ENCODE results near the gene SYNE1.

The SYNE1 gene

DNA sequence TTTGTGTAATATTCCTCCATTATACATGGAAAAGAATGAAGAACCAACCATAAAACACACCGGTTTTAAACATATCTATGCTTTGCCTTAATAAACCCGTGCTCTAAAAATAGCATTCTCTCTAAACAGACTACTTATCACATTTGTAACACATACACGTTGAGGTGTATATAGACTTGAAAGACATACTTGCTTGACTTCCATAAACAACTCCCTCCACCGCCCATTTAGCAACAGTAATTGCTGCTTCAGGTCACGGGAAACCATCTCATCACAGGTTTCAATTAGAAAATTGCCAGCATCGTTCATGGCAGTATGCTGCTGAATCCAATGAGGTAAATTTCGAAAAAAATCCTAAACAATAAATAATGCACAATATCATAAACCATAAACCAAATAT, 174.0 kb downstream of the SYNE1 start:
- no peak overlapping the region for H3K4me3 ChIP-seq (ENCODE audit: low read length)

GRCh38 chr6:152462716-152463115, 174.4 kb downstream of the SYNE1 start:
- no peak overlapping the region for H3K4me3 ChIP-seq (ENCODE audit: low read length)
- no peak for TF ChIP-seq ZNF274 (IDR thresholded peaks at IDR 0.05; ENCODE audit: low read depth, low read length)

More for the DNA sequence above, 174.0 kb downstream of the SYNE1 start:
- TF ChIP-seq ZNF274 (IDR thresholded peaks at IDR 0.05; ENCODE audit: low read depth, low read length) = no peak

- TF ChIP-seq ZNF274 (IDR thresholded peaks at IDR 0.05; ENCODE audit: low read depth, low read length) = no peak
- H3K4me3 ChIP-seq (ENCODE audit: low read length) = no peak overlapping the region
Measured at GRCh38 chr6:152461556-152461955, 175.6 kb downstream of the SYNE1 start.

GRCh38 chr6:152458648-152459644, 178.2 kb downstream of the SYNE1 start:
- no peak overlapping the region for H3K4me3 ChIP-seq (ENCODE audit: low read length)
- no peak for TF ChIP-seq ZNF274 (IDR thresholded peaks at IDR 0.05; ENCODE audit: low read depth, low read length)

DNA sequence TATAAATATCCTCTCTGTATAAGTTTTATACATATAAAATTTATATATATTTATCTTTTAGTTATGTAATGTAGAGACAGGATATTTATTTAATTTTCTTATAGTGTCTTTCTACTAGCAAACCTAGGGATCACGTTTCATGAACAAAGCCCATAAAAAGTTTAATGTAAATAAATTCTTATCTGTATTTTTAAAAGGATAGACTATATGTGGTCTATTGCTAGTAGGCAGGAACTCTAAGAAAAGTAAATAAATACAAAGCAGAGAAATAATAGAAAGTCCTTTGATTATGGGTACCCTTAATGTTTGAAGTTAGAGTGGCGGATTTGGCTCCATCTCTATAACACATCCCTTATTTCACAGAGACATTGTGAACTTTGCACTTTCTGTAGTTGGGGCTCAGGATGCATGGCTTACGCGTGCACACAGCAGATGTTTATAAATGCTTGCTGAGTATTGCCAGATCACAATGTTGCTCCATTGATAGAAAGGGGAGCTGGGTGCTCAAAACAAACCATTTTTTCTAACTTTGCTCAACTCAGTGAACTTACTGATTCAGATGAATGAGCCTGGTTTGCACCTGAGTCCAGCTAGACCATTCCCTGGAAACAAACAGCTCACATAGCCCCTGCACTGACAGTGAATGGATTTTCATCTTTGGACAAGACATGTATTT, 179.1 kb downstream of the SYNE1 start:
- TF ChIP-seq ZNF274 (IDR thresholded peaks at IDR 0.05; ENCODE audit: low read depth, low read length) = no peak
- no peak overlapping the region for H3K4me3 ChIP-seq (ENCODE audit: low read length)

GRCh38 chr6:152454003-152454402, 183.2 kb downstream of the SYNE1 start:
- TF ChIP-seq ZNF274 (IDR thresholded peaks at IDR 0.05; ENCODE audit: low read depth, low read length) = no peak
- no peak overlapping the region for H3K4me3 ChIP-seq (ENCODE audit: low read length)

DNA sequence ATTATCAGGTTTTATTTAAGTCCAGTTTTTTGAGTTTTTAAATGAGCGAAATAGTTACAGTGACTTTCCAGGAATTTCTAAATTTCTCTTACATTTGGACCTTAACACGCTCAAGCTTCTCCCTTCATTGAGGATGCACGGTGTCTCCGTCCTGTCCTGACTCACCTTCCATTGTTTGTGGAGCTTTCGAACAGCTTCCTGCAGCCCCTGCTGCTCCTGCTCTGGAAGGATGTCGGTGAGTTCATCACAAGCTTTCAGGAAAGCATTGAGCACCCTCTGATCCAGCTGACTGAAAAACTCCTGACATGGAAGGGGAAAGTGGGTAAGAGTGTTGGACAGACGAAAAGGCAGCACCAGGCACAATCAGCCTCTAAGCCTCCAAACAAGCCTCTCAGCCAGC, 183.7 kb downstream of the SYNE1 start:
- H3K4me3 ChIP-seq (ENCODE audit: low read length) = no peak overlapping the region
- no peak for TF ChIP-seq ZNF274 (IDR thresholded peaks at IDR 0.05; ENCODE audit: low read depth, low read length)

- H3K4me3 ChIP-seq (ENCODE audit: low read length) = no peak overlapping the region
- no peak for TF ChIP-seq ZNF274 (IDR thresholded peaks at IDR 0.05; ENCODE audit: low read depth, low read length)
Measured at GRCh38 chr6:152452639-152453038, 184.5 kb downstream of the SYNE1 start.

- no peak for TF ChIP-seq ZNF274 (IDR thresholded peaks at IDR 0.05; ENCODE audit: low read depth, low read length)
Measured at GRCh38 chr6:152450519-152450918, 186.6 kb downstream of the SYNE1 start.

DNA sequence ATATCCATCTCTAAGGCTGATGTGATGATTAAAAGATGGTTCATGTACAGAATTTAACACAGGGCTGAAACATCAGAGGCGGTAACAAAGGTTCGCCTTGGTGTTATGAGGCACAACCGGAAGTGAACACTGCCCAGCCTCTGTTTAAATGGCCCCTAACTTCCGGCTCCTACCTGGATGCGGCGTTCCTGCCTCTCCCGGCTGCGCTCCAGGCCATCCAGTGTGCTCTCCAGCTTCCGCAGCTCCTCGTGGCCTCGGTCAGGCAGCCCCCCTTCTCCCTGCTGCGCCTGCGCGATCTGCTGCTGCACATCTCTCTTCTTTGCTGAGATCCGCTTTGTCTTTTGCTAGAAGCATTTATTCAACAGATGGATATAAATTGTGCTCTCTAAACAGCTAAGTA, 195.3 kb downstream of the SYNE1 start:
- H3K4me3 ChIP-seq (ENCODE audit: low read length) = no peak overlapping the region
- TF ChIP-seq ZNF274 (IDR thresholded peaks at IDR 0.05; ENCODE audit: low read depth, low read length) = no peak

More at GRCh38 chr6:152450519-152450918, 186.6 kb downstream of the SYNE1 start:
- no peak overlapping the region for H3K4me3 ChIP-seq (ENCODE audit: low read length)

DNA sequence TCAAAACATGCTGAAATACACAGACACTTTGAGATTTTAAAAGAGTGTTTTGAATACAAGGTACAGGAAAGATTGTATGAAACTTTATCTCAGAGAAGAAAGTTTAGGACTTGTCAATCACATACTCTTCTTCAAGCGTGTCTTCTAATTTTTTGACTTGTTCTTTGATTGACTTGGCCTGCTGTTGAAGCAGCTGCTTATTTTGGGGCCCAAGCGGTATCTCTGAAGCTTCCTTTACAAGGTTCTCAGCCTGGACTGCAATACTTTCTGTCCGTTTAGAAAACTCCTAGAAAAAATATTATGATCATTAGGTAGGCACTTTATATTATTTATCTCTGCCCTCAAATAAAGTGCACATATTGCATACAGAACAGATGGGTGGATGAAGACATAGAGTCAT, 201.3 kb downstream of the SYNE1 start:
- TF ChIP-seq ZNF274 (IDR thresholded peaks at IDR 0.05; ENCODE audit: low read depth, low read length) = no peak
- H3K4me3 ChIP-seq (ENCODE audit: low read length) = no peak overlapping the region

- H3K4me3 ChIP-seq (ENCODE audit: low read length) = no peak overlapping the region
- no peak for TF ChIP-seq ZNF274 (IDR thresholded peaks at IDR 0.05; ENCODE audit: low read depth, low read length)
Measured at GRCh38 chr6:152432758-152433157, 204.4 kb downstream of the SYNE1 start.

GRCh38 chr6:152428126-152428525, 209.0 kb downstream of the SYNE1 start:
- TF ChIP-seq ZNF274 (IDR thresholded peaks at IDR 0.05; ENCODE audit: low read depth, low read length) = no peak
- no peak overlapping the region for H3K4me3 ChIP-seq (ENCODE audit: low read length)

DNA sequence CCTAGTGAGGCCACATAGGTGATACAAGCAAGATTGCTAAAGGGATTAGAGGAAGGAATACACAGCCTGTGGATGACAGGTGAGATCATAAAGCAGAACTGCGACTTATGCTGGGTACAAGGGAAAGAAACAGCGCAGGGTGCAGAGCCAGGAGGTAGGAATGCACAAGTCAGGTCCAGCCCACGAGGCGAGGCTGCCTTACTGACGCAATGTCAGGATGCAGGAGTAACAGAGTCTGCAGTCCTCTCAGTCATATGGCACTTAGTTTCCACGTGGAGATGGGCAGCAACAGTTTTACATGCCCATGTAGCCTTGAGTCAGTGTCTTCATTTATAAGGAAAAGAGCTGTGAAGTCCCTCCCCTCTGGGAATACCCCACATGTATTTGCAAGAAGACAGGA, 210.9 kb downstream of the SYNE1 start:
- no peak overlapping the region for H3K4me3 ChIP-seq (ENCODE audit: low read length)
- no peak for TF ChIP-seq ZNF274 (IDR thresholded peaks at IDR 0.05; ENCODE audit: low read depth, low read length)

Data from GM08714 (cell line).